ENCODE measurements around the gene ERCC3.

- TF ChIP-seq, protein P1, sequence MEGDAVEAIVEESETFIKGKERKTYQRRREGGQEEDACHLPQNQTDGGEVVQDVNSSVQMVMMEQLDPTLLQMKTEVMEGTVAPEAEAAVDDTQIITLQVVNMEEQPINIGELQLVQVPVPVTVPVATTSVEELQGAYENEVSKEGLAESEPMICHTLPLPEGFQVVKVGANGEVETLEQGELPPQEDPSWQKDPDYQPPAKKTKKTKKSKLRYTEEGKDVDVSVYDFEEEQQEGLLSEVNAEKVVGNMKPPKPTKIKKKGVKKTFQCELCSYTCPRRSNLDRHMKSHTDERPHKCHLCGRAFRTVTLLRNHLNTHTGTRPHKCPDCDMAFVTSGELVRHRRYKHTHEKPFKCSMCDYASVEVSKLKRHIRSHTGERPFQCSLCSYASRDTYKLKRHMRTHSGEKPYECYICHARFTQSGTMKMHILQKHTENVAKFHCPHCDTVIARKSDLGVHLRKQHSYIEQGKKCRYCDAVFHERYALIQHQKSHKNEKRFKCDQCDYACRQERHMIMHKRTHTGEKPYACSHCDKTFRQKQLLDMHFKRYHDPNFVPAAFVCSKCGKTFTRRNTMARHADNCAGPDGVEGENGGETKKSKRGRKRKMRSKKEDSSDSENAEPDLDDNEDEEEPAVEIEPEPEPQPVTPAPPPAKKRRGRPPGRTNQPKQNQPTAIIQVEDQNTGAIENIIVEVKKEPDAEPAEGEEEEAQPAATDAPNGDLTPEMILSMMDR (IDR thresholded peaks at IDR 0.05; ENCODE audit: low read depth, low read length): no peak
- TF ChIP-seq EZH2phosphoT487 (IDR thresholded peaks at IDR 0.05; ENCODE audit: low read depth): no peak
These were observed 67.8 kb downstream of the ERCC3 start for GRCh38 chr2:127226132-127226519.

Measured in OCI-LY3 (cell line).